CD4-positive, alpha-beta T cell treated with Interleukin-6 at 100 ng/mL for 8 hours (primary cell): ENCODE results near the gene WFDC12.

Experiments used
- DNase-seq: peaks from one replicate; pipeline ENCODE4 v3.0.0-alpha.2; 2020; ENCODE audit warnings: mixed read lengths, low spot score

Gene WFDC12

GRCh38 chr20:45115386-45115774 lies 8.9 kb downstream of the WFDC12 start:
- DNase-seq = no peak

- DNase-seq = no peak
Measured at GRCh38 chr20:45114465-45115385, 9.5 kb downstream of the WFDC12 start, which contains the start of gene WFDC5. TSS of gene WFDC5 (minus strand) at chr20:45115174. CDS start at chr20:45115083, 91 bp downstream.

DNA sequence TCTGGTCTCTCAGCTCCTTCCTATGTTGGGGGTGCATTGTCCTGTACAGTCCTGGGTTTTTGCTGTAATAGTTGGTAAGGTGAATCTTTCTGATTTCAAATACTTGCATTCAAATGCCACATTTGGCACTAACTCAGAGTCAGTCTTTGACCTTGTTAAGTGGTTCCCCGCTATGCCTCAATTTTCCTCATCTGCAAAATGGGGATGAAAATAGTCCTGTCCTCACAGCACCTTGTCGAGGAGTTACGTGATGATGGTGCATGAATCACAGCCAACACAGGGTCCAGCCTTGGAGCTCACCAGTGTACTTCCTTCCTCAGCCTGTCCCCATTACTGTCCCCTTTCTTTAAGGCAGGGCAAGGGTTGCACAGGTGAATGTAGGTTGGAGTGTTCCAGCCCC lies 10.4 kb downstream of the WFDC12 start:
- no peak for DNase-seq

- DNase-seq = no peak
Measured at GRCh38 chr20:45112754-45113153, 11.5 kb downstream of the WFDC12 start.

DNA sequence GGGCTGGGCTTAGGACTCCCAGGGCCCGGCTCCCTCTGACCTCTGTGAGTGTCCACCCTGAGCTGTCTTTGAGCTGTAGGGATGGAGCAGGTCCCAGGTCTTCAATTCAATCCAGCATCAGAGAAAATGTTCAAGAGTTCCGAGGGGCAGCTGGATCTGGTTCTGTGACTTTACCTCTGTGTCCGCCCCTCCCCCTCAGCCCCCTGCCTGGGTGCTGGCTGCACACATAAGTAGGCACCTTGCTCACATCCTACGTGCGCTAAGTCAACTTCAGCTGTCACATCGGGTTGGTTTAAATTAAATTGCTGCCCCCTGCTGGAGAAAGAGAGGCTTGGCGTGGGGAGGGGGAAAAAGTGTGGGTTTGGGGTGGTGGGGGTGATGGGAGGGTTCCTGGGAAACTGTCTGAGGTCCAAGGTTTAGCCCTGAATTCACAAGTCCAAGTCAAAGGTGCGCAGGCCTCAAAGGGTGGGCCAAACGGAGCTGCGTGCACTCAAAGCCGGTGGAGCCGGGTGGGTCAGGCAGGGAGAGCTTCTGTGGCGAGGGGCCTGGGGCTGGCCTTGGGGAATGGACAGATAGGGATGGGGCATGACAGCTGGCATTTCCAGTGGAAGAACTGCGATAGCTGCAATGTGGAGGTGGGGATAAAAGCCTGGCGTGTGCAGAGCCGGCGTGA lies 12.3 kb downstream of the WFDC12 start:
- no peak for DNase-seq

DNA sequence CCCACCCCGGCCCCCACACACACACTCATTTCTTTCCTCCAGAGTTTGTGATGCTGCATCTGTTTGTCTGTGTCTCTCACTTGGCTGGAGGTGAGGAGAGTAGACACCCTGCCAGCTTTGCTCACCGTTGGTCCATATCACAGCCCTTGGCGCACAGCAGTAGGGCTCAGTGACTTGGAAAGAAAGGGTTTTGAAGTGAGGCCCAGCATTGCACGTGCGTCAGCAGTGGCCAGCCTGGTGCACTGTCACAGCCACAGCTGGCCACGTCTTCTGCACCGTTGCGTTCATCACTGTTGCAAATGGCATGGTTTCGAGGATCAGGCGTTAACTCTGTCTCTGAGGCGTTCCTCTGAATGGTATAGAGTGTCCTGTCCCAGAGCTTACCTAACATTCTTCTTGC lies 13.0 kb downstream of the WFDC12 start:
- no peak for DNase-seq

GRCh38 chr20:45110301-45110700 lies 14.0 kb downstream of the WFDC12 start:
- no peak for DNase-seq

GRCh38 chr20:45109634-45110033 lies 14.6 kb downstream of the WFDC12 start:
- DNase-seq = no peak

DNA sequence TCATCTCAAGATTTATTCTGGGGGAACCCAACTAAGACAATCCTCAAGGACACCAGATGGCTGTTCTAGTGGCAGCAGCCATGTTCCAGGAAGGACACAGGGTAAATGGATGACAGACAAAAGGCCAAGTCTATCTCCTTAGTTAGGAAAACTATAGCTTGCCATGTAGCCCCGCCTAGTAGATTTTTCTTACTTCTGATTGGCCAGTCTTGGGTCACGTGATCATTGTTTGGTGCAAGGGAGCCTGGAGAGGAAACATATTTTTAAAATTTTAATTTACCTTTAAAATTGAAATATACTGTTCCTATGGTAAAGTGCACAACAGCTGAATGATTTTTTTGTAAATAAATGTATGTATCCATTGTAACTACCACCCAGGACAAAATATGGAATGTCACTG lies 18.9 kb downstream of the WFDC12 start:
- DNase-seq = no peak

GRCh38 chr20:45104786-45105185 lies 19.5 kb downstream of the WFDC12 start:
- DNase-seq = no peak

DNA sequence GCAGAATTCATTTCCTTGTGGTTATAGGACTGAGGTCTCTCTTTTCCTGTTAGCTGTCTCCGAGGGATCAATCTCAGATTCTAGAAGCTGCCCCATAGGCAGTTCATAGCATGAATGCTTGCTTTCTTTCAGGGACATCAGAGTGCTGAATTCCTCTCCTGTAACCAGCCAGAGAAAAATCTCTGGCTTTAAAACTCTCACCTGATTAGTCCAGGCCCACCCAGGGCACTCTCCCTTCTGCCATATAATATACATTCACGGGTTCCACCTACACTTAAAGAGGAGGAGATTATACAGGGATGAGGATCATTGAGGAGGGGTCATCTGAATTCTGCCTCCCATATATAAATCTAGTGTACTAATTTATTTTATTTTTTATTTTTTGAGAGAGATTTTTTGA lies 21.2 kb downstream of the WFDC12 start:
- no peak for DNase-seq

DNA sequence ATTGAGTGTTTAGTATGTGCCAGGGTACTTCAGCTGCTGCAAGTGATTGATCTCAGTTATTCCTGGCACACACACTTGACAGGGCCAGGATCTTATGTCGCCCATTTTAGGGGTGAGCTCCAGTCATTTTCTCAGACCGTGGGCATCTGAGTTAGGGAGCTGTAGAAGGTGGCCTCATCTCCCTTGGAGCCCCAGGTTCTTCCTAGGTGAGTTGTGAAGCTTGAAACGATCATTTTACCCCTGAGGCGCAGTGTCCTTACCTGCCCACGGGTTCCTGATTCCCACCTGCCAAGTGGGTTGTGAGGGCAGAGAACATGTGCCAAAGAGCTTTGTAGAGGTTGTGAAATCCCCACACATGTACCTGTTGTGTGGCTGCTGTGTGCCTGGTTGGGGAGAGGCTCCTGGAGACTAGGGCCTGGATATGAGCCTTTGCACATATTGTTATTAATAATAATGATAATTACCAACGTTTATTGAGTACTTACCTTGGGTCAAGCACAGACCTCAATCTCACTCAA lies 22.9 kb downstream of the WFDC12 start:
- DNase-seq = no peak

DNA sequence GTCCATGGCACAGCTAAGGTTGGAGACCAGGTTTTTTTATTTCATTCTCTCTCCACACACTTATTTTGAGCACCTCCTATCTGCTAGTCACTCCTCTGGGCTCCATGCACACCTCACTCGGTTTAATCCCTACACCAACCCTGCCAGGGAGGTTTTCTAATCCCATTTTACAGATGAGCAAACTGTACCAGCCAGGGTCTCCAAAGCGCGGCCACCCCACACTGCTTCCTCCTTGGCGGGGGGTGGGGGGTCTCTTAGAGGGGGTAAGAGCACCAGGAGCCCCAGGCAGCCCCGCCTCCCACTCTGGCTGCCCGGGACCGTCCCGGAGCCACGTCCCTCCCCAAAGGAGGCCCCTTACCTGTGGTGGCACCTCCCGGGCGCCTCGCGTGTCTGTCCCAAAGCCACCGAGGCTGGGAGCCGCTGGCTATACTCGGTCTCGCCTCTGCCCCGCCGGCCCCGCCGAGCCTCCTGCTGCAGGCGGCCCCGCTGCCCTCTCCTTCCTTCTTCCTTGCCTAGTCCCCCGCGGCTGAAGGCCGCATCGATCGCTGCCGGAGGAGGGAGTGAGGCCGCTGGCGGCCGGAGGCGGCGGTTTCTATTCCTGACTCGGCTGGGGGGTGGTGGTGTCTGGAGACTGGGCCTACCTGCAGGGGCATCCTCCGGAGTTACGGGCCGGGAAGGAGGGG lies 23.6 kb downstream of the WFDC12 start, which contains the start of gene KCNS1:
TSS of gene KCNS1 (minus strand) at position 565 of the 683 bp plus-strand sequence. CDS start 1,891 bp downstream, outside the sequence.
- no peak for DNase-seq

- DNase-seq = no peak
Measured at GRCh38 chr20:45098103-45098773, 26.0 kb downstream of the WFDC12 start.

GRCh38 chr20:45097485-45098102 lies 26.7 kb downstream of the WFDC12 start:
- no peak for DNase-seq

DNA sequence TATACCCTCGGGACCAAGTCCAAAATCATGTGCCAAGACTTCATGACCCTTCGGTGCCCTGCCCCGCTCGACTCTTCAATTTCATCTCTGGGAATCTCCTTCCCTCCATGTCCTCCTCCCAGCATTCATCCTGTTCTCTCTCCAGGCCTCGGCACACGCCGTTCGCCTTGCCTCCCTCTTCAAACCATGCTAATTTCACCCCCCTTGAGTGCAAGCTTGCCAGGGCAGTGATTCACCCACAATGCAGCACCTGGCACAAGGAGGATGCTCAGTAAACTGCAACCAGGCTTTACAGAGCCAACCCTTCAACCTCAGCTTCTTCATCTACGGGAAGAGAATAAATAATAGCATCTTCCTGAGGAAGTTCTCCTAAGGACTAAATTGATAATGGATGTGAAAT lies 27.5 kb downstream of the WFDC12 start:
- DNase-seq = no peak

DNA sequence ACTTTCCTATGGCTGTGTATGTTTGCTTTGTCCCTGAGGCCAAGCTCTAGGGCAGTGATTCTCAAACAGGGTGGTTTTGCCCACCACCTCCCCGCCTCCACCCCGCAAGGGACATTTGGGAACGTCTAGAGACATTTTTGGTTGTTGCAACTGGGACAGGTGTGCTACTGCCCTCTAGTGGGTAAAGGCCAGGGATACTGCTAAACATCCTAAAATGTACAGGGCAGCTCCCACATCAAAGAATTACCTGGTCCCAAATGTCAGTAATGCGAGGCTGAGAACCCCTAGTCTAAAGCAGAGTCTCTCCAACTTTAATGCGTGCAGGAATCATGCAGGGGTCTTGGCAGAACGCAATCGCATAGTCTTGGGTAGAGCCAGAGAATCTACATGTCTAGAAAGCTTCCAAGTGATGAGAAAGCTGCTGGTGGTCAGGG lies 28.4 kb downstream of the WFDC12 start:
- DNase-seq = peak; percentile 69

DNA sequence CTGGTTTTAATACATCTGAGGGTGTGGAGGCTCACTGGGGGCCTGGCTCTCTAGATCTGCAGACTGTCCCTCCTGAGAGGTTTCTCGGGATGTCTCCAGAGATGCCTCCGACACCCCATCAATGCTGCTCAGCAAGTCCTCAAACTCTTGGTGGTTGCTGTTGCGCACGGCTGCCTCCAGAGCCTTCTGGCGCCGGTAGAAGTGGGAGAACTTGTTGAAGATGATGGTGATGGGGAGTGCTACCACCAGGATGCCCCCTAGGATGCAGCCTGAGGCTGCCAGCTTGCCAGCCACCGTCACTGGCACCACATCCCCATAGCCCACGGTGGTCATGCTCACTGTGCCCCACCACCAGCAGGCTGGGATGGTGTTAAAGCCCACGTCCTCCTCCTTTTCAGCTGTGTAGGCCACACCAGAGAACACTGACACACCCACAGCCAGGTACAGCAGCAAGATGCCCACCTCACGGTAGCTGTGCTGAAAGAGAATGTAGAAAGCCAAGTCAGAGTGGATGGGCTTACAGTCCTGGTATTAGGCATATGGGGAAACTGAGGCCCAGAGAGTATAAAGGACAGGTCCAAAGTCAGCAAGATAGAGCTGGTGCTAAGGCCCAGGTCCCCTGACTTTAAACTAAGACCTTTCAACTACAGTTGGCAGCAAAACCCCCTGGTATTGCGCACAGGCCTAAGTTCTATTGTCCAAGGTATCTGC lies 29.2 kb downstream of the WFDC12 start:
- DNase-seq = no peak

GRCh38 chr20:45094201-45094600 lies 30.1 kb downstream of the WFDC12 start:
- no peak for DNase-seq

DNA sequence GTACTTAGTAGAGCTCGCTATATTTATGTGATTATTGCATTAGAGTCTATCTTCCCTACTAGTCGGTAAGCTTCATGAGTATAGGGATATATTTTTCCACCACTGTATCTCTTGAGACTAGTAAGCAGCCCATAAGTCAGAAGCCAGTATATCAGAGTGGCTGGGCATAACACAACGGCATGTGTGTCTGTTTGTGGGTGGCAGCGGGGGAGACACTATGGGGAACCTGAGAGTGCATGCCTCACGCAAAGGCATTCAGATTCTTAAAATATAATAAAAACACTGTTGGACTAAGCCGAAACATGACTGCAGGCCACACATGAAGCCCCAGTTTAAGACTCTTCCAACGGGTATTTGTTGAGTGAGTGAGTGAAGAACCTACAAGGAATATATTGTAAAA lies 31.4 kb downstream of the WFDC12 start:
- DNase-seq = no peak

DNA sequence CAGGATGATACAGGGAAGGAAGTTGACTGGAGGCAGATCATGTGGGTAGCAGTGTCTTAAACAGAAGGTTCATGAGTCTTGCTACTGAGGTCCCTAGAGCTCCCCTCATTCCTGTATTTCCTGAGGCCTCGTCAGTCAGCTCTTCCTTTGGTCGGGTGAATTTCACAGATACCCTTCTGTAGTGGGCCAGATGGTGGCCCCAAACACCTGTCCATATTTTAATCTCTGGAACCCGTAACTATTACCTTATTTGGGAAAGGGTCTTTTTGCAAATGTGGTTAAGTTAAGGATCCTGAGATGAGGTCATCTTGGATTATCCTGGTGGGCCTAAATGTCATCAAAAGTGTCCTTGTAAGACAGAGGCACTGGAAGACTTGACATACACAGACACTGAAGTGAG lies 32.9 kb downstream of the WFDC12 start:
- DNase-seq = no peak
